ENCODE data around the gene DSCAML1.
"Not testable (repeated sequence)": the region's sequence is repeated elsewhere in the genome, so short reads cannot be mapped to it uniquely, and the experiment has no call there.

The DSCAML1 gene

GRCh38 chr11:117792241-117792640 is 4.8 kb downstream of the DSCAML1 start:
- DNase-seq = no peak

- DNase-seq = no peak
Observed at GRCh38 chr11:117790279-117790678, 6.7 kb downstream of the DSCAML1 start.

- DNase-seq = no peak
Observed at GRCh38 chr11:117789241-117789640, 7.8 kb downstream of the DSCAML1 start.

GRCh38 chr11:117786135-117786870 is 10.7 kb downstream of the DSCAML1 start:
- DNase-seq = no peak

GRCh38 chr11:117782101-117782500 is 14.9 kb downstream of the DSCAML1 start:
- no peak for DNase-seq

- DNase-seq = no peak
Observed at GRCh38 chr11:117781627-117782026, 15.4 kb downstream of the DSCAML1 start.

GRCh38 chr11:117780456-117780855 is 16.6 kb downstream of the DSCAML1 start:
- no peak for DNase-seq

- no peak for DNase-seq
Observed at GRCh38 chr11:117774553-117774952, 22.5 kb downstream of the DSCAML1 start.

GRCh38 chr11:117772360-117772759 is 24.7 kb downstream of the DSCAML1 start:
- DNase-seq = no peak

- DNase-seq = no peak
Observed at GRCh38 chr11:117771841-117772240, 25.2 kb downstream of the DSCAML1 start.

- DNase-seq = no peak
Observed at GRCh38 chr11:117771197-117771596, 25.8 kb downstream of the DSCAML1 start.

- DNase-seq = no peak
Observed at GRCh38 chr11:117770061-117770460, 27.0 kb downstream of the DSCAML1 start.

- DNase-seq = no peak
Observed at GRCh38 chr11:117769533-117769932, 27.5 kb downstream of the DSCAML1 start.

- no peak for DNase-seq
Observed at GRCh38 chr11:117768506-117768905, 28.5 kb downstream of the DSCAML1 start.

- DNase-seq = no peak
Observed at GRCh38 chr11:117767071-117767470, 29.9 kb downstream of the DSCAML1 start.

- no peak for DNase-seq
Observed at GRCh38 chr11:117766576-117766975, 30.4 kb downstream of the DSCAML1 start.

- no peak for DNase-seq
Observed at GRCh38 chr11:117766026-117766425, 31.0 kb downstream of the DSCAML1 start.

- no peak for DNase-seq
Observed at GRCh38 chr11:117765068-117765467, 31.9 kb downstream of the DSCAML1 start.

- DNase-seq = not testable (repeated sequence)
Observed at GRCh38 chr11:117763465-117763864, 33.6 kb downstream of the DSCAML1 start.

GRCh38 chr11:117761993-117762392 is 35.0 kb downstream of the DSCAML1 start:
- DNase-seq = no peak

GRCh38 chr11:117759305-117759704 is 37.7 kb downstream of the DSCAML1 start:
- no peak for DNase-seq

- no peak for DNase-seq
Observed at GRCh38 chr11:117754030-117754429, 43.0 kb downstream of the DSCAML1 start.

- DNase-seq = no peak
Observed at GRCh38 chr11:117752721-117753237, 44.2 kb downstream of the DSCAML1 start.

GRCh38 chr11:117752071-117752470 is 44.9 kb downstream of the DSCAML1 start:
- DNase-seq = no peak
